Activated CD4-positive, alpha-beta T cell treated with anti-CD3 and anti-CD28 coated beads, Interleukin-2, amount 10 ng/mL, durations not matched to agents 7 days and 5 days (primary cell): ENCODE results near the gene PITRM1. TPM values are rescaled to one million over a fixed set of nuclear protein-coding genes. Genes with fewer than 3 reads are reported as not detected.
"Not testable (repeated sequence)": the region's sequence is repeated elsewhere in the genome, so short reads cannot be mapped to it uniquely, and the experiment has no call there.

Experiments
- CTCF ChIA-PET: fragments of 350-600 bp; sonication (Branson Sonifier 250); formaldehyde crosslinking; loops from one replicate; lab custom pipeline; 2021; ENCODE audit warnings: antibody characterized with exemption; lab: Charles Lee
- POLR2A ChIA-PET: fragments of 350-600 bp; sonication (Branson Sonifier 250); formaldehyde crosslinking; loops from one replicate; lab custom pipeline; 2021; ENCODE audit warnings: antibody characterized with exemption; lab: Charles Lee
- DNase-seq: peaks from one replicate; pipeline ENCODE4 v3.0.0-alpha.2; 2020
- H3K27ac Mint-ChIP-seq: one replicate; pipeline ENCODE4 v1.8.0; 2021; ENCODE audit warnings: mild to moderate bottlenecking, moderate library complexity, mixed read lengths
- H3K27me3 Mint-ChIP-seq: one replicate; pipeline ENCODE4 v1.8.0; 2021; ENCODE audit warnings: mixed read lengths
- H3K36me3 Mint-ChIP-seq: one replicate; pipeline ENCODE4 v1.8.0; 2021; ENCODE audit warnings: low read depth, mixed read lengths
- H3K4me1 Mint-ChIP-seq: one replicate; pipeline ENCODE4 v1.8.0; 2021; ENCODE audit warnings: mixed read lengths
- H3K4me3 Mint-ChIP-seq: one replicate; pipeline ENCODE4 v1.8.0; 2021; ENCODE audit warnings: mild to moderate bottlenecking, moderate library complexity, mixed read lengths
- H3K9me3 Mint-ChIP-seq: one replicate; pipeline ENCODE4 v1.8.0; 2021; ENCODE audit warnings: mixed read lengths
- total RNA-seq, 2 experiments: library from RNA; stranded (reverse); gene quantifications; one replicate each; pipeline ENCODE4 v1.2.3, GENCODE V29; 2021

The PITRM1 gene
- total RNA-seq, 2 experiments from 2014 or later: 57.4 to 58.0 TPM

DNA sequence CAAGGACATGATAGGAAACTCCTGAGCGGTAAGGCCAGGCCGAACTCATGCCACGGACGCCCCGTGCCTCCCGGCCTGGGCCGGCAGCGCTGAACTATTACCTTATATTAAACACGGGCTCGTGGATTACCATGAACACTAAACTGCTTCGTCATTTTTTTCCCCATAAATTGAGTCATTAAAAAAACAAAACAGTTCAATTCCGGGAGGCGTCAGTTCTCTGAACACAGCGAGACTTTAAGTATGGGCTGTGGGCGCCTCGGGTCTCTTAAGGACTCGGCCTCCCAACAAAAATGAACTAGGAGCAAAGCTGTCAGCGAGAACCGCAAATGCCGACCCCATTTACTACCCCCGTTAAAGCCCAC lies 519 bp downstream of the PITRM1 start:
- ChIA-PET CTCF (interaction anchor here (1.2 kb wide), 1 partner anchor 9 kb away, joined by 4 read pairs; no protein-coding TSS in a partner anchor), POLR2A (no interaction called here)
- Mint-ChIP-seq H3K4me3 (peak overlapping the region; percentile 89), H3K4me1 (peaks cover 17% of the 10 kb centered on the region), H3K27ac (peak overlapping the region; percentile 88), H3K27me3 (peaks cover 24% of the 10 kb centered on the region), H3K9me3 (peaks cover 2% of the 10 kb centered on the region), H3K36me3 (peaks cover 23% of the 10 kb centered on the region)
- DNase-seq: no peak

DNA sequence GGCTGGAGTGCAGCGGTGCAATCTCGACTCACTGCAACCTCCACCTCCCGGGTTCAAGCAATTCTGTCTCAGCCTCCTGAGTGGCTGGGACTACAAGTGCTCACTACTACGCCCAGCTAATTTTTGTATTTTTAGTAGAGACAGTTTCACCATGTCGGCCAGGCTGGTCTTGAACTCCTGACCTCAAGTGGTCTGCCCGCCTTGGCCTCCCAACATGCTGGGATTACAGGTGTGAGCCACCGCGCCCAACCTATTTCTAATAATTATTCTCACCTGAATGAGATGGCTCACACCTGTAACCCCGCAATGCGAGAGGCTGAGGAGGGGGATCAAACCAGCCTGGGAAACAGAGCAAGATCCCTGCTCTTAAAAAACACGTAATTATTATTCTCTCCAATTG lies 1.1 kb downstream of the PITRM1 start:
- H3K36me3 Mint-ChIP-seq: peaks cover 28% of the 10 kb centered on the region
- CTCF ChIA-PET: not testable (repeated sequence)

DNA sequence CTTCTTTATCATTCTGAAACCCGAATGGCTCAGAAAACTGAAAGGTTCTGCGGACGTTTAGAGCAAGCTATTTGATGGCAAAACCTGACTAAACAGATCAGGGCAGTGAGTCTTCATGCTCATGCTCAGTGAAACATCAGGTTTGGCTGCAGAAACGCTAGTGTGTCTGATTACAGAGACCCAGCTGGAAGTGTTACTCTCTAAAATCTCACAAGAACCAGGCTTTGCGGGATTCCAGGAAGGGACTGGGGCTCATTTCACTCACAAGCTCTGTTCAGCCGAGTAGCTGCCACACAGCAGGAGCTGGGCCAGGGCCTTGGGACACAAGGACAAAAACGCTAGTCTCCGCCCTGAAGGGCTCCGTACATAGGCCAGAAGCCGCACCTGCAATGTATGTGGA lies 2.9 kb downstream of the PITRM1 start:
- ChIA-PET POLR2A (no interaction called here), CTCF (interaction anchor here (0.5 to 1.8 kb wide), 2 partner anchors 8 to 21 kb away, joined by 4 to 5 read pairs; no protein-coding TSS in a partner anchor)
- Mint-ChIP-seq H3K27me3 (peaks cover 3% of the 10 kb centered on the region), H3K4me3 (no peak overlapping the region), H3K36me3 (peaks cover 44% of the 10 kb centered on the region), H3K4me1 (peaks cover 17% of the 10 kb centered on the region), H3K9me3 (peaks cover 2% of the 10 kb centered on the region), H3K27ac (no peak overlapping the region)
- DNase-seq: no peak

More for the DNA sequence above, 1.1 kb downstream of the PITRM1 start:
- DNase-seq, POLR2A ChIA-PET, H3K9me3 Mint-ChIP-seq: not testable (repeated sequence)
- Mint-ChIP-seq H3K4me1 (peaks cover 17% of the 10 kb centered on the region), H3K27me3 (peaks cover 20% of the 10 kb centered on the region), H3K27ac (peak overlapping the region; percentile 88), H3K4me3 (peak overlapping the region; percentile 89)

DNA sequence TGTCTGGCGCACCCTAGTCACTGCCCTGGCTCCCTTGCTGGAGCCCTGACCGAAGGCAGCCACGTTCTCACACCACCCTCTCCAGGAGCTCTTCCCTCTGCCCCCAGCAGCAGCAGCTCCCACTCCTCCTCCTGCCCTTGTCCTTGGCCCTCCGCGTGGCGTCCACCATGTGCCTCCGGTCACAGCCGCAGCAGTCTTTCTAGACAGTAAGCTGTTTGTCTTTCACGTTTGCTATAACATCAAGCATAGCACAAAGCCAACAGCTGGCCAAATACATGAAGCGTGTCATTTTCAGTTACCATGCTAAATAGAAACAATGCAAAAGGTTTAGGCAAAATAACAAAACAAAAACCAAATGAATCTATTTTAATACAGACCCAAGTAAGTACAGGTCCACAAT lies 3.3 kb downstream of the PITRM1 start:
- CTCF ChIA-PET: interaction anchor here (1.8 kb wide), 1 partner anchor 21 kb away, joined by 5 read pairs; no protein-coding TSS in a partner anchor
- no peak overlapping the region for H3K4me3 Mint-ChIP-seq
- DNase-seq: no peak
- peaks cover 44% of the 10 kb centered on the region for H3K36me3 Mint-ChIP-seq
- peaks cover 17% of the 10 kb centered on the region for H3K4me1 Mint-ChIP-seq
- POLR2A ChIA-PET: no interaction called here
- H3K27ac Mint-ChIP-seq: no peak overlapping the region
- H3K27me3 Mint-ChIP-seq: peaks cover 2% of the 10 kb centered on the region
- H3K9me3 Mint-ChIP-seq: peaks cover 2% of the 10 kb centered on the region

DNA sequence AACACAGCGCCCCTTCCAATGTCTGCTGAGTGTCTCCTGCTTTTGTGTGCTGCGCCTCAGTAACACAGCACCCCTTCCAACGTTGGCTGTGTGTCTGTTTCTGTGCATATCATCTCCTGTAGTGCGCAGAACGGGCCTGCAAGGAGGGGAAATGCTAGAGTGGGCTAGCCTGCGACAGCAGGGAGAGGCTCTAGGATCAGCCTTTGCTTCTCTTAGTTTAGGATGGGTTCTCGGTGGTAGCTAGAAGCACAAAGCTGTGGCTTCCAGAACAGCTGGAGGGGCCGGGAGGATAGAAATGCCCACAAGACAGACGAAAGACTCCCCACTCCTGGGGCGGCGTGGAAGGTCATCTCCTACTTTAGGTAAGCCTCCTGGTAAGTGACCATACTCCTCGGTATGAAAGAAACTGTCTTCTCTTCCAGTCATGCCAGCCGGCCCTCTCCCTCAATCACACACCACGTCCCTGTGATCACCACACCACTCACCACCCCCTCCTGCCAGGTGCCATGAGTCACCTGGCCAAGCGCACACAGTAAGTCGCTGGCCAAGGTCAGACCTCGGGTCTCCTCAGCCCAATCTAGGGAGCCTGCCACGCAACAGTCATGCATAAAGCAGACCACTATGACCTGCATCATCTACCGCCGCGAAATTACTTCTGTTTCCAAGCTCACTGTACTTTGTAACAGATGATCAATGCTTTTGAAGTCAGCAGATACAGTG lies 4.8 kb downstream of the PITRM1 start:
- CTCF ChIA-PET: no interaction called here
- Mint-ChIP-seq H3K9me3 (peaks cover 2% of the 10 kb centered on the region), H3K27me3 (no peaks in the 10 kb centered on the region), H3K4me3 (no peak overlapping the region), H3K36me3 (peaks cover 54% of the 10 kb centered on the region), H3K4me1 (peaks cover 11% of the 10 kb centered on the region), H3K27ac (no peak overlapping the region)
- POLR2A ChIA-PET: no interaction called here
- no peak for DNase-seq

DNA sequence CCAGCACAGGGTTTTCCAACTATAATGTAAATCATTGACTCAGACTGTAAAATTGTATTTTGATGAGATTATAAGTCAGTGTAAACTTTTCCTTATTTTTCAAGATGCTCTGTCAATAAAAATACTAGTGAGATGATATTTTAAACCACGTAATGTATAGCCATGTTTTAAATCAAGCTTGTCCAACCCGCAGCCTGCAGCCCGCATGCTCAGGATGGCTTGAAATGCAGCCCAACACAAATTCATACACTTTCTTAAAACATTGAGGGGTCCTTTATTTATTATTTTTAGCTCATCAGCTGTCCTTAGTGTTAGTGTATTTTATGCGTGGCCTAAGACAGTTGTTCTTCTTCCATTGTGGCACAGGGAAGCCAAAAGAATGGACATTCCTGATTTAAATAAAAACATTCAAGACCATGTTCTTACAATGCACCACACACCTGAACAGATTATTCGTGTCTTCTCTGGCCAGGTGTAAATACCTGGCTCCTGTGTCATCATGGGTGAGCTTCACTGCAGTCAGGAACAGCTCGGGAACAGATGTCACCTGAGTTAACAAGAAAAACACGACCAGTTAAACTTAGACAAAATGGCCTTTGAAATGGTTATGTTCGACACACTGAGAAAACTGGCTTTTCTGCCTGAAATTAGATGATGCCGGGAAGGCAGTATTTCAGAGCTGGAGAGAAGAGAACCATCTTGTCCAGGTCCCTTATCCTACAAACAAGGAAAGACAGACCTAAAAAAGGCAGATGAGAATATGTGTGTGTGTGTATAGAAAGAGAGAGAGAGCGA lies 5.9 kb downstream of the PITRM1 start:
- peaks cover 11% of the 10 kb centered on the region for H3K4me1 Mint-ChIP-seq
- ChIA-PET POLR2A (interaction anchor here (0.6 kb wide), 1 partner anchor 28 kb away, joined by 4 read pairs; no protein-coding TSS in a partner anchor), CTCF (interaction anchor here (1.0 kb wide), 1 partner anchor 14 kb away, joined by 3 read pairs; no protein-coding TSS in a partner anchor)
- no peak for DNase-seq
- H3K27ac Mint-ChIP-seq: no peak overlapping the region
- H3K9me3 Mint-ChIP-seq: peaks cover 2% of the 10 kb centered on the region
- peaks cover 59% of the 10 kb centered on the region for H3K36me3 Mint-ChIP-seq
- H3K4me3 Mint-ChIP-seq: no peak overlapping the region
- H3K27me3 Mint-ChIP-seq: no peaks in the 10 kb centered on the region

DNA sequence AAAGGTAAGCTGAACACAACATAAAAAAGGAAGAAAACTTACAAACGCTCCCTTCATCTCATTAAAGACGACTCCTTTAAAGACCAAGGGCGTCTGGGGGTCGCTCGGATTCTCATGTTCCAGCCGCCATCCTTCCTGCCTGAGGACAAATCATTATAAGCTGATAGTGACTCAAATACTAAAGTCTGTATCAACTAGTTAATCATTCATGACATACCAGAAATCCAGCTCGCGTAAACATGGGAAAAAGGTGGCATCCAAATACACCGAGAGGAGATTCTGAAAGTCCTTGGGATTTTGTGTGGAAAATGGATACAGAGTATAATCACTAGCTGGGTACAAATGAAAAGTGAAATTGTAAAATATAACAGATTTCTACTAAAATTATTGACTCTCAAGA lies 7.4 kb downstream of the PITRM1 start:
- DNase-seq: no peak
- CTCF ChIA-PET: interaction anchor here (0.5 to 1.5 kb wide), 4 partner anchors 11 to 23 kb away, joined by 3 to 5 read pairs (median 3); no protein-coding TSS in a partner anchor
- Mint-ChIP-seq H3K36me3 (peaks cover 62% of the 10 kb centered on the region), H3K4me1 (peaks cover 2% of the 10 kb centered on the region), H3K27me3 (no peaks in the 10 kb centered on the region), H3K27ac (no peak overlapping the region), H3K9me3 (peaks cover 2% of the 10 kb centered on the region), H3K4me3 (no peak overlapping the region)
- POLR2A ChIA-PET: no interaction called here

DNA sequence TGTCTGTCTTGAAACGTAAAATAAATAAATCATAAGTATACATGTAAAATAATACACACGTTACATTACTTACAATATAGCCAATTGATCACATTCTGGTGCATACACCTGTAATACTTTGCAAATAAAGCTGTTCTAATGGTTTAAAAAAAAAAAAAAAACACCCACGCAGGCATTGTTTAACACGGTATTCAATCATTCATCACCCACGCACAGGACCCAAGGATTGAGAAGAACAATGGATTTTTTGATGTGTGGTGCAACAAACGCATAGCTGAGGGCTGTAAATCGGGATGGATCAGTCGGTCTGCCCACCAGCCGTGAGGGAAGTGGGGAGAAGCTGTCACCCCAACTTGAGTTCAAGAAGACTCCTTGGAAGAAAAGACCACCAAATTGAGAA lies 8.7 kb downstream of the PITRM1 start:
- CTCF ChIA-PET: interaction anchor here (0.6 to 2.2 kb wide), 3 partner anchors 11 to 1142 kb away, joined by 4 to 9 read pairs (median 4); no protein-coding TSS in a partner anchor
- H3K4me1 Mint-ChIP-seq: no peaks in the 10 kb centered on the region
- H3K9me3 Mint-ChIP-seq: no peaks in the 10 kb centered on the region
- POLR2A ChIA-PET: no interaction called here
- H3K4me3 Mint-ChIP-seq: no peak overlapping the region
- H3K27me3 Mint-ChIP-seq: no peaks in the 10 kb centered on the region
- no peak overlapping the region for H3K27ac Mint-ChIP-seq
- H3K36me3 Mint-ChIP-seq: peaks cover 66% of the 10 kb centered on the region
- DNase-seq: no peak

DNA sequence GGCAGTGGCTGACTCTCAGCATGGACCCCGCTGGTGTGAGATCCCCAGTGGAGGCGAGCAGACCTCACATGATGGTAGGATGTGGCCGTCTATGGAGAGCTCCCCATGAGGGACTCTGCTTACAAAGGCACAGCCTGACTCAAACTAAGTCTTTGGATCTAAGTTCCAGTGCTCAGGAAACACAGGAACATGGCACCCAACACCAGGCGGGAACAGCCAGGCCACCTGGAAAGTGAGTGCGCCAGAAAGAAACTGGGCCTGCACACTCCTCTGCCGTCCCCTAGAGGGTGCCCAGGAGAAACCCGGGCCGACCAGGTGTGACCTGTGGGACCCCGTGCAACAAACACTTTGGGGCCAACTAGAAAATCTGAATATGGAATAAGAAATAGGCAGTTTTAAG lies 10.0 kb downstream of the PITRM1 start:
- no peaks in the 10 kb centered on the region for H3K4me1 Mint-ChIP-seq
- H3K36me3 Mint-ChIP-seq: peaks cover 67% of the 10 kb centered on the region
- DNase-seq: no peak
- no peaks in the 10 kb centered on the region for H3K27me3 Mint-ChIP-seq
- H3K4me3 Mint-ChIP-seq: no peak overlapping the region
- ChIA-PET POLR2A (no interaction called here), CTCF (interaction anchor here (2.2 kb wide), 1 partner anchor 10 kb away, joined by 9 read pairs; no protein-coding TSS in a partner anchor)
- H3K9me3 Mint-ChIP-seq: no peaks in the 10 kb centered on the region
- H3K27ac Mint-ChIP-seq: no peak overlapping the region

DNA sequence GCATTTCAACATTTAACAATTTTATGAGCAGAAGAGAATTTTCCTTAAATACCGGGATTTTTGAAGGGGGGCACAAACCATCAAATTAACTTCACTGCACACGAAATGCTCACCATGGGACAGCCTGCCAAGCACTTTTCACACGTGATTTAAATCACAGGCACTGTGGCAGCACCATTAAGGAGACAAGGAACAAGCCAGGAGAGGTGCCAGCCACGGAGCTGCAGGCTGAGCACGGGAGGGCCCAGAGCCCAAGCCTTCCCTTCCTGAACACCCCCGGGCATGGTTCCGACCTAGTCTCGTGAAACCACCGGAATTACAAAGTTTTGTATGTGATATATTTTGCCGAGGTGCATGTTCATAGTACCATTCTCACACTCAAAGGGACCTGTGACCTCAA lies 13.4 kb downstream of the PITRM1 start:
- no peak overlapping the region for H3K27ac Mint-ChIP-seq
- POLR2A ChIA-PET: no interaction called here
- CTCF ChIA-PET: no interaction called here

DNA sequence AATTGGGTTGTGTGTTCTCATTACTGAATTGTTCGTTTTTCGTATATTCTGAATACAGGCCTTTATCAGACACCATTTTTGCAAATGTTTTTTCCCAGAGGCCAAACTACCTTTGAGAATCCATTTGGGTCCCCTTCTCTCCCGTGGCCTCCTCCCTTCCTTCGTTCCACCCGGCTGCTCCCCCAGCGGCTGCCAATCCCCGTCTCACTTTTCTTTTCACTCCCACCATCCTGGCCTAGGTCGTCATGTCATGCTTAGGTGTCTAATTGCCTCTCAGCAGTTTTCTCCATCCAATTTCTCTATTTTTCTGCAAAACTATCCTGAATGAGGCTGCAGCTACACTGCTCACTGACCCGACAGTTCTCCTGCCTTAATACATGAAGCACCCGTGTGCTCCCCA lies 17.9 kb downstream of the PITRM1 start:
- Mint-ChIP-seq H3K4me3 (no peak overlapping the region), H3K27ac (no peak overlapping the region), H3K9me3 (no peaks in the 10 kb centered on the region), H3K4me1 (peaks cover 3% of the 10 kb centered on the region), H3K36me3 (peaks cover 63% of the 10 kb centered on the region), H3K27me3 (no peaks in the 10 kb centered on the region)
- CTCF ChIA-PET: no interaction called here
- DNase-seq: no peak
- POLR2A ChIA-PET: no interaction called here

More for the DNA sequence above, 13.4 kb downstream of the PITRM1 start:
- H3K27me3 Mint-ChIP-seq: no peaks in the 10 kb centered on the region
- H3K9me3 Mint-ChIP-seq: no peaks in the 10 kb centered on the region
- H3K36me3 Mint-ChIP-seq: peaks cover 67% of the 10 kb centered on the region
- no peaks in the 10 kb centered on the region for H3K4me1 Mint-ChIP-seq
- H3K4me3 Mint-ChIP-seq: no peak overlapping the region
- no peak for DNase-seq

DNA sequence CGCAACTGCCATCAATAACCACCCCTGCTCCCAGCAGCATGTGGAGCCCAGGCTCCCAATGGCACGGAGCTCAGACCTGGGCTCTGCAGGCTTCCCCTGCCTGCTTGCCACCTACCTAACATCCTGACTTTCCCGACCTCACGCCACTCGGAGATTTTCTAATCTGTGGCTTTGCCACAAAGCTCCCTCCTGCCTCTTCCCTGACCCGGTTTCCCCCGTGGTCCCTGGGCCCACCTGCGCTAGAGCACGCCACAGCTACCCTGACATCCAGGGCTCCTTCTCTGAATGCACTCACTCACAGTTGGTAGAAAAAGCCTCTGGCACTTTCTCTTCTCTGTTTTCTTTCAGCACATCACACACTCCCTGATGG lies 20.0 kb downstream of the PITRM1 start:
- peaks cover 54% of the 10 kb centered on the region for H3K36me3 Mint-ChIP-seq
- no peak overlapping the region for H3K27ac Mint-ChIP-seq
- POLR2A ChIA-PET: no interaction called here
- CTCF ChIA-PET: interaction anchor here (1.2 to 1.8 kb wide), 4 partner anchors 8 to 18 kb away, joined by 3 to 9 read pairs (median 5); no protein-coding TSS in a partner anchor
- no peak overlapping the region for H3K4me3 Mint-ChIP-seq
- H3K27me3 Mint-ChIP-seq: no peaks in the 10 kb centered on the region
- DNase-seq: no peak
- H3K9me3 Mint-ChIP-seq: no peaks in the 10 kb centered on the region
- peaks cover 3% of the 10 kb centered on the region for H3K4me1 Mint-ChIP-seq
